Hematopoietic multipotent progenitor cell (in vitro differentiated cells): Measurements from ENCODE around the gene MOB1B. TPM values are rescaled to one million over a fixed set of nuclear protein-coding genes. Genes with fewer than 3 reads are reported as not detected.
"Not testable (repeated sequence)": the region's sequence is repeated elsewhere in the genome, so short reads cannot be mapped to it uniquely, and the experiment has no call there.

Experiments used
- DNase-seq, 3 donors: peaks; one replicate each; pipeline ENCODE4 v3.0.0-alpha.2; 2011 to 2015; ENCODE audit warnings: low read depth in 2 of 3, low spot score in 2 of 3
- total RNA-seq: library from RNA; depleted of rRNA; stranded (reverse); fragments of >200 nt; gene quantifications from one replicate; pipeline ENCODE4 v1.2.3, GENCODE V29; 2012

The MOB1B gene
- 4.8 TPM for total RNA-seq

DNA sequence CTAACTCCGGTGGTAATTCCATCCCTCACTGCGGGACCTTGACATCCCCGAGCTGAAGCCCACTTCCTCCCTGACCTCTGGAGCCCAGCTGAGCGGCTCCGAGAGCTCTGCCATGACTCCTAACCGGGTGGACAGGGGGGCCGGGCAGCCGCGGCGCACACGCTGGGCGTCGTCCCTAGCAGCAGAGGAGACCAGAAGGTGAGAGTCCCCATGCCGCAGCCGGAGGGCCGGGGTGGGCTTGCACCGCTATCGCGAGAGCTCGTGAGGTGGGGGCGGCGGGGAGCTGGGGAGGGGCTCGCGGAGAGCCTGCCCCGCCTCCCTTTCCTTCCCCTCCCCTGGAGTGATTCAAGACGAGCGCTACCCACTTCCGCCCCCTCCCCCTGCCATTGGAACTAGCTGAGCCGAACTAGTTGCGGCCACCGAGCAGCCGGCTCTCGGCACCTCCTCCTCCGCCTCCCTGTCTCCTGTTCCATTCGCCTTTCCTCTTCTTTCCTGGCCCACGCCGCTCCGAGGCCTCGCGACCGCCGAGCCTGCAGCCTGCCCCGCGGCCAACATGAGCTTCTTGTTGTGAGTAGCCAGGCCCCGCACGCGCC lies at the start of gene MOB1B:
Gene MOB1B, plus strand, starts transcription at position 386 of the 593 bp plus-strand sequence. Its CDS starts 168 bp downstream, at position 554.
- DNase-seq: peak; percentile 48 to 92 (median 89)

DNA sequence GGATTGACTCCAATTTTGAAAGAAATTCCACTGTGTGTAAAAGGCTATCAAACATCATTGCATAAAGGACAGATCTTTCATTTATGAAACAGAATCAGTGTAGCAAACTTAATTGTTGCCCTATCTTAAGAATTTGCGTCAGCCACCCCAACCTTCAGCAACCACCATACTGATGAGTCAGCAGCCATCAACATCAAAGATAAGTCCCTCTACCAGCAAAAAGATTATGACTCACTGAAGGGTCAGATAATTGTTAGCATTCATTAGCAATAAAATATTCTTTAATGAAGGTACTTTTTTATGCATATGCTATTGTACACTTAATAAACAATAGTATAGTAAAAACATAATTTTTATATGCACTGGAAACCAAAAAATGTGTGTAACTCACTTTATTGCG lies 46.7 kb upstream of the MOB1B start:
- DNase-seq: no peak

DNA sequence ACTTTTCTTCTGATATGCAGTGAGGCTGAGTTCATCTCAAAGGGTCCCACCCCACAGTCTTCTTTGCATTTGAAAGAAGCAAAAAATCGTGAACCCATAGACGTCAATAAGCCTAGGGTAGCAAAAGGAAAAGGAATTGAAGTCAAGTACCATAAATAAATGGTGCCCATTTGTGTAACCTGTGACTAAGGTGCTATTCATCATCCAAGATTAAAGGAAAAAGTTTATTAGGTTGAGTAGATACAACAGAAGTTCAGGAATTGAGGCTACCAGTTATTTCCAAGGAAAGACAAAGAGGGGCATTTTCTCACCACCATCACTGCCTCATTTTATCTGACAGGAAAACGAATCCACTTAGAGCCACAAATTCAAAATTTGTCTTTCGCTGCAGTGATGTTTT lies 43.7 kb upstream of the MOB1B start:
- no peak for DNase-seq

DNA sequence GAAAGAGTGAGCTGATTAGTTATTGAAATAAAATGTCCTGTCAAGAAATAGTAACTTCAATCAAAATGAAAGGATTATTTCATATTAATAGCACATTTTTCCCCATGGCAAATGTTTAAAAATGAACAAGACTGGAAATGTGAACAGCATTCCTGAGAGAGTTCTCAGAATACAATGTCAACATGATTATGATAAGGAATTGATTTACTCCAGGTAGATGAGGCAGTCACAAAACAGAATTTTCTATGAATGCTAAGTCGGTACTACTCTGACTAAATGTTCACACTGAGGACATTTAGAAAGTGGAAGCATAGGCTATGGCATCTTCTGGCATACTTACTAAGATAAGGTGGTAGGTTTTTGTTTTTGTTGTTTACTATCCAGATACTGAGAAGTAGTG lies 43.1 kb upstream of the MOB1B start:
- no peak for DNase-seq

DNA sequence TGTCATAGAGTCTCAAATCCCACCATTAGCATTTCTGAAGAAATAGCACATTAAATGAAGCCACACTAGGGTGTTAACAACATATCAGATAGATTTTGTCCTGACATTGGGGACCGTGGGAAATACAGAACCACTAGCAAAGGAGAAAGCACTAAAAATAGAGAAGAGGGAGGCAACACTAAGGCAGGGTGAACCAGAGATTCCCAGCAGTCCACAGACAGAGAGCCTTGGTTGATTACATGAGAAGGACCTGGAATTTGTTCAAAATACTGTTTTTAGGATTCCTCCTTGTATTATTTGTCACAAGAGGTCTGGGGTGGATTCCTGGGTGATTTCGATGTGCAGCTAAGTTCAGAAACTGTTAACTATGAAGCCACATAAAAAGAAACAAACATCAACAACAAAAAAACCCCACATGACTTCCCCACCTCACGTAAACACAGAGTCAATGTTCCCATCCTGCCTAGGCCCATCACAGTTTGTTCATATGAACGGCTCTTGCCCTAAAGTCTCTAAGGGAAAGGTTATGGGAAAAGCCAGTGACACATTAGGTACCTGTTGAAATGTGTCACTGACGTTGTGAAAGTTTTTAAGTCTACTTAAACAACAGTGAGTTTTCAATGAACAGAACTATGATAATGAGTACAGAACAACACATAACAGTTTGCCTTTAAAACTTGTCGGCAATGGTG lies 38.9 kb upstream of the MOB1B start:
- DNase-seq: no peak

DNA sequence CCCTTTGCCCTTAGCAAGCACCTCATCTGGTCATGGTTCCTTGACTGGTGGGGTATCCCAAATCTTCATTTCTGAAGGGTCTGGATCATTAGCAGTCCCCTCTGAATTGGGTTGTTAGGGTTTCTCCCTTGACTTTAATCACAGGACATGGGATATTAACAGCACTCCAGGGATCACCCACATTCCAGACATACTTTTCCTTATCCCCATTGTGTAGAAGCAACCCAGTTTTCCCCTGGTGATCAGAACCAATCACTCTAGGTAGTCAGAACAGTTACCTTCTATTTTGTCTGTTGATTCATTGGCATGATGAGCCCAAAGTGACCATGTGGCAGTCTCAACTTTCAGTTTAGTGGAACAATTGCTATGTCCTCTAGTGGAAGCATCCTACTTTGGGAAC lies 33.4 kb upstream of the MOB1B start:
- DNase-seq: no peak

DNA sequence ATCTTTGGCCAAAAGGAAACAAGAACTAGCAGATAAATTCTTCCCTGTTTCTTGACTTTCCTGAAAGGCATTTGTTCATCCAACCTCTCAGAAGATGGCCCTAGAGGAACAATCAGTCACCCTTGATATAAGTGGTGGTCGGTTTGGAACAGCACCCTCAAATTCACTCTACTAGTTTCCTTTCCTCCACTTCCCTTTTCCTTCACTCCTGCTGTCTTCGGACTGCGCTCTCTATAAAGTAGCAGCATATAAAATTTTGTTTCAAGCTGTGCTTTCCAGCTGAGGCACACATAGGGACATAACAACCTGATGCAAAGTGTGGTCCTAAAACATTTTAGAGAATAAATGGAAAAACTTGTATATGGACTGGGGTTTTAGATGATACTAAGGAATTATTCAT lies 29.0 kb upstream of the MOB1B start:
- DNase-seq: no peak

DNA sequence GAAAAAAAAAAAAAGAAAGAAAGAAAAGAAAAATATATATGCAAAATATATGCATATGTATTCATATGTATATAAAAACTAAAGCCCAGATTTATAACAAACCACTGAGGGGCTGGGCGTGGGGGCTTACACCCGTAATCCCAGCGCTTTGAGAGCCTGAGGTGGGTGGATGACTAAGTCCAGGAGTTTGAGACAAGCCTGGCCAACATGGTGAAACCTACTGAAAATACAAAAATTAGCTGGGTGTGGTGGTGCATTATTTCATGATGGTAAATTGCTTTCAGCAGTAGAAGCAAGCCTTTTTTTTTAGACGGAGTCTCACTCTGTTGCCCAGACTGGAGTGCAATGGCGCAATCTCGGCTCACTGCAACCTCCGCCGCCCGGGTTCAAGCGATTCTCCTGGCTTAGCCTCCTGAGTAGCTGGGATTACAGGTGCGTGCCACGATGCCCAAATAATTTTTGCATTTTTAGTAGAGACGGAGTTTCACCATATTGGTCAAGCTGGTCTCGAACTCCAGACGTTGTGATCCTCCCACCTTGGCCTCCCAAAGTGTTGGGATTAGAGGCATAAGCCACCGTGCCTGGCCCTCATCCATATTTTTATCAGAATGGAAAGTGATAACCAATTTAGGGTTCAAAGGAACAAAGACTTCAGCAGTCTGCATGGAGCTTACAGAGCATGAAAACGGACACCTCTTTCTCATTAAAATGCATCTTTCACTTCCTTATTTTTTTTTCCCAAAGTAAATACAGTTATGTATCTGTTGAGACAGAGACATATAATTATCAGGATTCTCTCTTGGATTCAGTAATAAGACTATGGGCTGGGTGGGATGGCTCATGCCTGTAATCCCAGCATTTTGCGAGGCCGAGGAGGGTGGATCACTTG lies 27.7 kb upstream of the MOB1B start:
- no peak for DNase-seq

DNA sequence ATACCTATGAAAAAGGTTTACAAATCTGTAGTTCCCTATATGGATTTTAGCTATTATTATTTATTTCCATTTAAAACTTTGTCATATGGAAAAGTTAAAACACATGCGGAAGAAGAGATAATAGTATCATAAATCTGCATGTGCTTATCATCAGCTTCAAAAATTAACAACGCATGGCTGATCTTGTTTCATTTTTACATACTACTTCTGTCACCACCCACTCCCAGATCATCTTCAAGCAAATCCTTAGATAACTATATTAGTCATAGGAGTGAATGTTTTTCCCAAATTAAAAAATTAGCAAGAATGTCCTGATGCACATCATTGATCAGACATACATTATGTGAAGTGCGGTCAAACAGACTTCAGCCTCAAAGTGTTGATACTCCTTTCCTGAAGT lies 24.6 kb upstream of the MOB1B start:
- DNase-seq: no peak

DNA sequence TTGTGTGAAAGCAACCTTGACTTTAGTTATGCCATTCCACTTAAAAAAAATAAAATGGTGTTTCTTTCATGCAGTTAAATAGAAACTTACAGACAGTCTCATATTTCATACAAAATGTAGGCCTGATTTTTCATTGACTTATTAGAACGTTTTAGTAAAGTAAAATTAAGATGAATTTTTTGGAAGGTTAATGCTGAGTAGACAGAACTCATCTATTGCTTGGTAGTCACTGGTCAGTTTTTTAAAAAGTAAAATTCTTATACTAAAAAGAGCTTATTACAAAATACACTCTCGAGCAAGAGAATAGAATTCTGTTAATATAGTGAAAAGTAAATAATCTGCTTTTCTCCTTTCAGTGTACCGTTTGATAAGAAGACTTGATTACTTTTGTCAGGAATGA lies 21.4 kb upstream of the MOB1B start:
- DNase-seq: no peak

DNA sequence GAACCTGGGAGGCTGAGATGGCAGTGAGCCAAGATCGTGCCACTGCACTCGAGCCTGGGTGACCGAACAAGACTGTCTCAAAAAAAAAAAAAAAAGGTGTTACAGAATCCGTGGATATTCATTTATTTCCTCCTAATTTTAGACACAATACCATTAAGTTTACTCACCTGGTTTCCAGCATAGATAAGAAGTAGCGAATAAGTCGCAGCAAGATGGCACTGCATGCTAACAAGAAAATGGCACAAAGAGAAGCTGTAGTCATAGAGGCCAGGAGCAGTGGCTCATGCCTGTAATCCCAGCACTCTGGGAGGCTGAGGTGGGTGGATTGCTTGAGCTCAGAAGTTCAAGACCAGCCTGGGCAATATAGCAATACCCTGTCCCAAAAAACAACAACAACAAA lies 17.0 kb upstream of the MOB1B start:
- DNase-seq: no peak

DNA sequence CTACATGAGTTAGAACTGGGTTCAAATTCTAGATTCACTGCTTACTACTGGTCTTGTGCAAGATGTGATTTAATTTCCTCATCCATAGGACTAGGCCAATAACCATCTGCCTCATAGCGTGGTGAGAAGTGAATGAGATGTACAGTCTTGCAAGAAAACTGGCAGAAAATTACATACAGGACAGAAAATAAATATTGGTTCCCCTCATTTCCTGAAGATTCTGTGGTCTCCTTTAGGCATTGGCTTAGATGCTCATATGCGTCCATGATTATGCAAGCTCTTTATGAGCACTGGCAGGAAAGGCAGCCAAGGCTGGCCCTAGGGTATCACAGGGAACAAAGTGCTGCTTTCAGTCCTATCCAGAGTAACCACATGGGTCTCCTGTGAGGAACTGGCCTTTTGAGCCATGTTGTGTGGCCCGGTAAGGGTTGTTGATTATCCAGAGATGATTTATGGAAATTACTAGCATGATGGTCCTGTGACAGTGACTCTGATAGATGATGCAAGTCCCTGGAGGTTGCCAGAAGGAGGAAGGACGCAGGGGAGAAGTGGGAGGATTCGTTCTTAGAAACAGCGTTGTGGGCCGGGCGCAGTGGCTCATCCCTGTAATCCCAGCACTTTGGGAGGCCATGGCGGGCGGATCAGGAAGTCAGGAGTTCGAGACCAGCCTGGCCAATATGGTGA lies 9.9 kb upstream of the MOB1B start:
- no peak for DNase-seq

DNA sequence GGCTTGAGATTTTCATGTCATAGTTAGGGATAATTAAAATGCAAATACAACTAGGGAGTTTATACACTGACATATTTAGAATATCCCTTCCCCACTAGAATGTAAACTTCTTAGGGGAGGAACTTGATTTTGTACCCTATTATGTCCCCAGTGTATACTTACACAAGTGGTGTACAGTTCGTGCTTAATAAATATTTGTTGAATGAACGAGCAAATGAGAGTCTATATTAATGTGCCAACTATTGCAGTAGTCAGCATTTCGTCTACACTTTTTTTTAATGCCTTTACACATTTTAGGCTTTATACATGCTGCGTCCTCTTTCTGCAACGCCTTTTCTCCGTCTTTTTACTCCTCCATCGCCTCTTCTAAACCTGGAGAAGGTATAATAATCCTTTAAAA lies 8.4 kb upstream of the MOB1B start:
- no peak for DNase-seq

DNA sequence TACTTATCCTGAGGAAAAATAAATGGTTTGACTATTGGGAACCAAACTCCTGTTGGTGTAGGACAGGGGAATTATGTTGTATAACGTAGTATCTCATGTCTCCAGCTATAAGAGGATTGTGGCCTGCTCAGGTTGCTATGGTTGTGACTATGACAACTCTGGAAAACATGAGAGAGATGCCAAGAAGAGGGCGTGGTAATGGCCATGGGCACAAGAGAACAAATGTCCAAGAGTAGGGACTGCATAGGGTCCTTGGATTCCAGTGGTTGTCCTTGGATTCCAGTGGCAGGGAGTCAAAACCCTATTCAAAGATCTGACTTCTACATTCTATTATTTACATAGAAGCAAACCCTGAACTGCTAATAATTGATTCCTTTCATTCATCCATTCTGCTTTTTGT lies 6.8 kb upstream of the MOB1B start:
- no peak for DNase-seq

DNA sequence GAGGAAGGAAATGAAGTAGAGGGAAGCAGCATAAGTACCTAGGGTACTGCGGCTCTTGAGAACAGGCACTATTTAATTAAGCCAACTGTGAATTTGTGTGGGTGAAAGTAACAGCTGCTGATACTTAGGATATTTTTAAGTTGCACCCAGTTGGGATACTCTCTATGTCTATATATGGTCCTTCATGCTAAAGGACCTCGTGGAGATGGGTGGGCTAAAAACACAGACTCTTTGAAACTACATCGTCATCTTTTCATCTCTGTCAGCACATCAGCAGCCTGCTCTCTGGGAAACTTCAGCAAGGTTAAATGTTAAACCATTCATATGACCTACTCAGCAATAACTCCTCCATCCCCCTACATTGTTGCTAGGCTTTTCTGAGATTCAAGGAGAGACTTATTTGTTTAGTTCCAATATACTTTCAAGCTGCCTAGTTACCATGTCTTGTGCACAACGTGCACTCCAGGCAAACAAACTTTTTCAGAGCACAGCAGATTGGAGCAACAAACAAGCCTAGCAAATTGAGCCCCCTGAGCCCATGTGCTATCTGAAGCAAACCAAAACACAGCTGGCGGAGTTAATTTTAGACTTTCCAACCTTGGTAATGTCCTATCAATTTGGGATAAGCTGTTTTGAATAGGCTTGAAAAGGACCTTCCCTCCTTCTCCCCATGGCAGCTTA lies 6.2 kb upstream of the MOB1B start:
- peak in 1 of 3 donors; percentile 36 for DNase-seq

DNA sequence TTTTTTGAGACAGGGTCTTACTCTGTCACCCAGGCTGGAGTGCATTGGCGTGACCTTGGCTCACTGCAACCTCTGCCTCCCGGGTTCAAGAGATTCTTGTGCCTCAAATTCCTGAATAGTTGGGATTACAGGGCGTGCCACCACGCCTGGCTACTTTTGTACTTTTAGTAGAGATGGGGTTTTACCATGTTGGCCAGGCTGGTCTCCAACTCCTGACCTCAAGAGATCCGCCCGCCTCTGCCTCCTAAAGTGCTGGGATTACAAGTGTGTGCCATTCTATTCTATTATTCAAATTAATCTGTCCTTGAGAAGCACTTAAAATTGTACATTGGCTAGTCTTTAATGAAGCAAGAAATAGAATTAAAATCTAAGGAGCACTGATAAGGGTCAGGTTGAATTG lies 3.6 kb upstream of the MOB1B start:
- not testable (repeated sequence) for DNase-seq

DNA sequence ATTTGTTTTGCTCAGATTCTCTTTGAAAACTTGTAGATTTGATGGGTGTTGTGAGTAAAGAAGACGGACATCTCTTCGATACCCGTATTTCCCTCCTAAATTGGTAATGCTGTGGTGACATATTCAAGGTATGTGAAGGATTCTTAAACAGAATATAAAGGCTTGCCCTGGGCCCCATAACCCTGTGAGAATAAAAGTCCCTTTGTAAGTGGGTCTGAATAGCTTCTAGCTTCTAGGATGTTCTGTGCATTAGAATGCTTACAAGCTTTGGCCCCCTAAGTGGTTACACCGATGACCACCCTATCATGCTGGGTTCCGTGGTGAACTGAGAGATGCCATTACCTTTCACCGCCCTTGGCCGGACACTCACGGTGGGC lies 574 bp upstream of the MOB1B start:
- no peak for DNase-seq

DNA sequence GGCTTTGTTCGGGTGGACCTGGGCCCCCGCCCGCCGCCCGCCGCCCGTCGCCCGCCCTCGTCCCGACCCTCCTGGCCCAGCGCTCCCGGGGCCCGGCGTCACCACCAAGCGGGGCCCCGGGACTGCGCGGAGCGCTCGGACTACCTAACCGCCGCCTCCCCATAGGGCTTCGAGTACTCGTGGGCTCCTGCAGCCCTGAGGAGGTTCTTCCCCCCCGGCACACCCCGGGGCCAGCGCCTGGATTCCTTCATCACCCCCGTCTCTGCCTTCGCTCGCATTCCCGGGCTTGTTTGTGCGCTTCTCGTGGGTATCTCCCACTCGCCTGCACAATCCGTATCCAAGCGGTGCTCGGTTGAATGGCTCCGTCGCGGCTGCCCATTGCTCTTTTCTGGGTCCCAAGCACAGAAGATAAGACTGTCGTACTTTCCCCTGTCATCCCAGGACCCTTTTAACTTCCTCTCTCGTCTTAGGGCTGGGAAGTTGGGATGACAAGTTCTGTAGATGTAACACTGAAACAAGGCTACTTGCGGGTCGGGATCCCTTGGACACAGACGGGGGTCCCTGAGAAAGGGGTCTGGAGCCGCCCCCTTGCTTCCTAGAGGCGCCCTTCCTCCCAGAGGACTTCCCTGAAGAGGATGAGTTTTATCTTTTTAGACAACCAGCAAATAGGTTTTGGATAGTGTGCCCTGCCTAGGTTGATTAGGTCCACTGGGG lies 565 bp downstream of the MOB1B start:
- peak in 1 of 3 donors; percentile 6 for DNase-seq

DNA sequence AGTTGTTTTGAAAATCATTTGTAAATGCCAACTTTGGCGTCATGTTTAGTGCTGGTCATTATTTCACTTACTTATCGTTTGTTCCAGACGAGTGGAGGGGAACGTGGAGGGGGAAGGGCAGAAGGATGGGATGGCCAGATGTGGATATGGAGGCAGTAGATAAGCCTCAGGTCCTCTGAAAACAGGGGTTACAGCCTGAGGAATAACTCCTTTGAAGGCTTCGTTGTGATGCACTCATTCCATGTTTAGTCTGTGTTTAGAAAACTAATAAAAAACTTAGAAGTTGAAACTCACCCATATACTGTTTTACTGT lies 1.1 kb downstream of the MOB1B start:
- peak in 2 of 3 donors; percentile 29 to 58 for DNase-seq

DNA sequence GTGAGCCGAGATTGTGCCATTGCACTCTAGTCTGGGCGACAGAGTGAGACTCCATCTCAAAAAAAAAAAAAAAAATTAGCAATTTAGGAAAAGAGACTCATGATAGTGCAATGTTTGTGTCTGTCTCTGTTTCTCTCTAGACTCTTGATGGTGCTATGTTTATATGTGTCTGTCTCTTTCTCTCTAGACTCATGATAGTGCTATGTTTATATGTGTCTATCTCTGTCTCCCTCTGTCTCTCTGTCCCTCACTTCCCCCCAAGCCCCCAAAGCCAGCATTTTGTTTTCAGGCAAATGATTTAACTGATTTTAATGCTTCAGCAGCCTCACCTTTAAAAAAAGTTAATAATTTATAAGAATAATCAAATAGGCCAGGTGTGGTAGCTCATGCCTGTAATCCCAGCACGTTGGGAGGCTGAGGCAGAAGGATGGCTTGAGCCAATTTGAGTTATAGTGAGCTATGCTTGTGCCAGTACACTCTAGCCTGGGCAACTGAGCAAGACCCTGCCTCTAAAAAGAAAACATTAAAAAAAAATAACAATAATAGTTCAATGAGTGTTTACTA lies 6.9 kb downstream of the MOB1B start:
- no peak for DNase-seq
